Thyroid gland (tissue), 4 donors: Measurements from ENCODE around the gene GFOD2.

Source experiments
- POLR2A ChIP-seq, 2 donors: fragments of 450-650 bp; IDR thresholded peaks; one replicate each; pipeline ENCODE4 v1.6.1; 2017; ENCODE audit warnings: antibody characterized with exemption in 2 of 2, mild to moderate bottlenecking in 2 of 2, moderate library complexity in 1 of 2
- TF ChIP-seq, protein P1 (sequence below), 6 experiments: fragments of 200-600 bp in 3 of 6; fragments of 450-650 bp in 3 of 6; sonication (generic) in 3 of 6; IDR thresholded peaks; one replicate each; pipeline ENCODE4 v1.5.1; 2016 to 2019; ENCODE audit warnings: antibody characterized with exemption in 6 of 6, mild to moderate bottlenecking in 2 of 6, inconsistent platforms in 1 of 6, moderate library complexity in 1 of 6

DNA sequence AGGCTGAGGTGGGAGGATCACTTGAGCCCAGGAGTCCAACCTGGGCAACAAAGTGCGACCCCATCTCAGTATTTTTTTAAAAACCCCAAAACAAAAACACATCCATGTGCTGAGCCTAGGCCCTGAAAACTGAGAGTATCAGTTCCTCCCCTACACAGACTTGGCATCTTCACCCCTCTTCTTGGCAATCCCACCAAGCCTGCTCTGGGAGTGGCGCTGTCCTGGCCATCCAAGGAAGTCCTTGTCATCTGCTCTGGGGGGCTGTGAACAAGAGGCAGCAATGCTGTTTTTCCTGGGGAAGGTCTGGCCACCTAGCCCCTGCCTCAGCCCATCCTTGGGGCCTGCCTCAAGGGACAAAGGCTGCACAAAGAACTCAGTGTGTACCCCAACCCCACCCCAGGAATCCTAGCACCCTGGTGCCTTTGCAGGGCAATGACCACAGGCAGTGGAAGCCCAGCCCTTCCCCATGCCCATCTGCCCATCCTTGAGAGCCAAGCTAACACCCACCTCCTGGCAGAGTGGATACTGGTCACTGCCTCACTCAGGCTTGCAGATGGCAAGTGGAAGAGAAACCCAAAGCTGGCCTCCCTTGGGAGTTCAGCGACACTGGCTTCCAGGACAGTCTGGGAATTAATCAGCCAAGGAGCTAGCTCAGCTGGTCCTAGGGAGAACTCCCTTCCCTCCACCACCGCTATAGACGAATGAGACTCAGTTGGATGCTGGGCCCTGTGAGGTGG lies 14.8 kb upstream of the GFOD2 start:
- TF ChIP-seq, protein P1, sequence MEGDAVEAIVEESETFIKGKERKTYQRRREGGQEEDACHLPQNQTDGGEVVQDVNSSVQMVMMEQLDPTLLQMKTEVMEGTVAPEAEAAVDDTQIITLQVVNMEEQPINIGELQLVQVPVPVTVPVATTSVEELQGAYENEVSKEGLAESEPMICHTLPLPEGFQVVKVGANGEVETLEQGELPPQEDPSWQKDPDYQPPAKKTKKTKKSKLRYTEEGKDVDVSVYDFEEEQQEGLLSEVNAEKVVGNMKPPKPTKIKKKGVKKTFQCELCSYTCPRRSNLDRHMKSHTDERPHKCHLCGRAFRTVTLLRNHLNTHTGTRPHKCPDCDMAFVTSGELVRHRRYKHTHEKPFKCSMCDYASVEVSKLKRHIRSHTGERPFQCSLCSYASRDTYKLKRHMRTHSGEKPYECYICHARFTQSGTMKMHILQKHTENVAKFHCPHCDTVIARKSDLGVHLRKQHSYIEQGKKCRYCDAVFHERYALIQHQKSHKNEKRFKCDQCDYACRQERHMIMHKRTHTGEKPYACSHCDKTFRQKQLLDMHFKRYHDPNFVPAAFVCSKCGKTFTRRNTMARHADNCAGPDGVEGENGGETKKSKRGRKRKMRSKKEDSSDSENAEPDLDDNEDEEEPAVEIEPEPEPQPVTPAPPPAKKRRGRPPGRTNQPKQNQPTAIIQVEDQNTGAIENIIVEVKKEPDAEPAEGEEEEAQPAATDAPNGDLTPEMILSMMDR (IDR thresholded peaks at IDR 0.05): no peak
- no peak for TF ChIP-seq POLR2A (IDR thresholded peaks at IDR 0.05)
